Amygdala (tissue), 56 donors: ENCODE measurements around the gene GJA4.
"Not testable (repeated sequence)": the region's sequence is repeated elsewhere in the genome, so short reads cannot be mapped to it uniquely, and the experiment has no call there.

ENCODE experiments used
- DNase-seq, 56 donors: peaks; one replicate each; lab custom pipeline; 2025; lab: John Stamatoyannopoulos, UW

GJA4 gene

GRCh38 chr1:34763142-34763781, 29.5 kb upstream of the GJA4 start:
- DNase-seq, result no peak

GRCh38 chr1:34768856-34769255, 23.9 kb upstream of the GJA4 start:
- DNase-seq, result no peak

GRCh38 chr1:34770891-34771504, 21.8 kb upstream of the GJA4 start:
- DNase-seq, result peak in 23 of 56 donors; percentile 3 to 70 (median 30)

- DNase-seq, result peak in 5 of 56 donors; percentile 16 to 44 (median 26)
Measured at GRCh38 chr1:34771573-34772371, 21.0 kb upstream of the GJA4 start.

GRCh38 chr1:34773114-34773513, 19.7 kb upstream of the GJA4 start:
- not testable (repeated sequence) for DNase-seq

- DNase-seq, result no peak
Measured at GRCh38 chr1:34774957-34775356, 17.8 kb upstream of the GJA4 start.

- DNase-seq, result no peak
Measured at GRCh38 chr1:34776911-34777310, 15.9 kb upstream of the GJA4 start.

GRCh38 chr1:34777519-34778321, 15.1 kb upstream of the GJA4 start:
- no peak for DNase-seq

- DNase-seq, result no peak
Measured at GRCh38 chr1:34778381-34778780, 14.4 kb upstream of the GJA4 start.

GRCh38 chr1:34779005-34779404, 13.8 kb upstream of the GJA4 start:
- DNase-seq, result no peak

- no peak for DNase-seq
Measured at GRCh38 chr1:34779526-34779925, 13.3 kb upstream of the GJA4 start.

- DNase-seq, result no peak
Measured at GRCh38 chr1:34779962-34780361, 12.8 kb upstream of the GJA4 start.

- no peak for DNase-seq
Measured at GRCh38 chr1:34780528-34780927, 12.3 kb upstream of the GJA4 start.

GRCh38 chr1:34781071-34781843, 11.5 kb upstream of the GJA4 start, which contains the start of gene GJB3:
GJB3 (plus strand) TSS chr1:34781214; CDS start chr1:34784763, 3,549 bp downstream.
- no peak for DNase-seq

GRCh38 chr1:34781844-34782391, 10.9 kb upstream of the GJA4 start:
- peak in 1 of 56 donors; percentile 8 for DNase-seq

- no peak for DNase-seq
Measured at GRCh38 chr1:34784751-34785221, 8.0 kb upstream of the GJA4 start.

GRCh38 chr1:34785231-34785874, 7.4 kb upstream of the GJA4 start:
- no peak for DNase-seq

- no peak for DNase-seq
Measured at GRCh38 chr1:34785875-34786470, 6.8 kb upstream of the GJA4 start.
